GM18907 (cell line): ENCODE data around the gene MTCP1.

Experiments used
- ATAC-seq: cut with Tn5 transposase; IDR thresholded peaks from one replicate; pipeline ENCODE4 v1.9.1; 2021; ENCODE audit warnings: mild to moderate bottlenecking, moderate library complexity; ENCODE audit not compliant: unreplicated experiment

Gene MTCP1

GRCh38 chrX:155070975-155071693 lies at the start of gene MTCP1, which contains the start of the genes BRCC3 and CMC4:
Gene MTCP1, minus strand, starts transcription at chrX:155071136. Its CDS starts 5,126 bp downstream, at chrX:155066010.
Gene BRCC3, plus strand, starts transcription at chrX:155071508. Its CDS starts 20 bp downstream, at chrX:155071528.
Gene CMC4, minus strand, starts transcription at chrX:155071136. Its CDS starts 7,113 bp downstream, at chrX:155064023.
- ATAC-seq = peak; percentile 87

- no peak for ATAC-seq
These were observed 44.4 kb upstream of the MTCP1 start for GRCh38 chrX:155115174-155115819.

- no peak for ATAC-seq
These were observed 42.2 kb upstream of the MTCP1 start for GRCh38 chrX:155113097-155113496.

GRCh38 chrX:155112171-155112570 lies 41.2 kb upstream of the MTCP1 start:
- no peak for ATAC-seq

- no peak for ATAC-seq
These were observed 37.5 kb upstream of the MTCP1 start for GRCh38 chrX:155108427-155108826.

GRCh38 chrX:155105919-155106318 lies 35.0 kb upstream of the MTCP1 start:
- ATAC-seq = no peak

GRCh38 chrX:155094468-155095061 lies 23.6 kb upstream of the MTCP1 start:
- peak; percentile 85 for ATAC-seq

- ATAC-seq = no peak
These were observed 16.2 kb upstream of the MTCP1 start for GRCh38 chrX:155086961-155087735.

GRCh38 chrX:155086202-155086840 lies 15.4 kb upstream of the MTCP1 start:
- no peak for ATAC-seq

GRCh38 chrX:155071694-155072280 lies 851 bp upstream of the MTCP1 start:
- peak; percentile 20 for ATAC-seq

GRCh38 chrX:155070663-155070974 lies 317 bp downstream of the MTCP1 start:
- peak; percentile 29 for ATAC-seq

GRCh38 chrX:155070038-155070437 lies 898 bp downstream of the MTCP1 start:
- ATAC-seq = no peak

GRCh38 chrX:155069414-155069813 lies 1.5 kb downstream of the MTCP1 start:
- no peak for ATAC-seq

GRCh38 chrX:155068165-155068564 lies 2.8 kb downstream of the MTCP1 start:
- ATAC-seq = no peak

- ATAC-seq = no peak
These were observed 5.8 kb downstream of the MTCP1 start for GRCh38 chrX:155065035-155065734.

- ATAC-seq = no peak
These were observed 9.2 kb downstream of the MTCP1 start for GRCh38 chrX:155061760-155062159.

- peak; percentile 81 for ATAC-seq
These were observed 13.8 kb downstream of the MTCP1 start for GRCh38 chrX:155056877-155057792.

GRCh38 chrX:155056471-155056870 lies 14.5 kb downstream of the MTCP1 start:
- ATAC-seq = no peak

- ATAC-seq = no peak
These were observed 15.4 kb downstream of the MTCP1 start for GRCh38 chrX:155055494-155055893.
